ENCODE measurements around the gene BCAT1.
"Not testable (repeated sequence)": the region's sequence is repeated elsewhere in the genome, so short reads cannot be mapped to it uniquely, and the experiment has no call there.

Gene BCAT1

DNA sequence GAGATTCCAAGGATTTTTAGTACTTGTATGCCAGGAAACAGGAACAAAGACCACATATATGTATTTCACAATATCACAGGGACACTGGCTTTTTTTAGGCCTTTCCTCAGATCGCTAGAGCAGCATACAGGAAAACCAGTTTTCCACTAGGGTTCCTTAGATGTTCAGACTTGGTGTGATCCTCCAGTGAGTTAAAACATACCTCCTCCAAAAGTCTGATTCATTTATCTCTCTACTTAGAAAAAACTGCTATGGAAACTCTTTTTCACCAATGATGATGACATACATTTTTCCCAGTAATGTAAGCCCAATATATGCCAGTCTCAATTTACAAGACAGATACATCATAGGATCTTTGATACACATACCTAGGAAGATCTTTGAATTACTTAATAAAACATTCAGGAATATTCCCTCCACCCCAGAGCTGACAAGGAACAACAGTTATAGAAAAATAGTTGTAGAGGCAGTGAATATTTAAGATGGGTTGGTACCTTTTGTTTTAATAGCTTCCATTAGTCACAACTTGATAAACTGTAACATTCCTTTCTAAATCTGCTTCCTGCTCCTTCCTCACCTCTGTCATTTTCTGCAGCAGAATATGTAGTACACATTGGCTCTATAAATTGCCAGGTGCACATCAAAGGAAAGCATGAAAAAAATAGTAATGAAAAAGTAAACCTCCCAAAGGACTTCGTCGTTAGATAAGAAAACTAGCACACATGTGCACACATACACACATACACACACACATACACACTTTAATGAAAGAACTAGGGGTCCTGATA, 27.5 kb downstream of the BCAT1 start:
- peak; percentile 35 for DNase-seq

DNA sequence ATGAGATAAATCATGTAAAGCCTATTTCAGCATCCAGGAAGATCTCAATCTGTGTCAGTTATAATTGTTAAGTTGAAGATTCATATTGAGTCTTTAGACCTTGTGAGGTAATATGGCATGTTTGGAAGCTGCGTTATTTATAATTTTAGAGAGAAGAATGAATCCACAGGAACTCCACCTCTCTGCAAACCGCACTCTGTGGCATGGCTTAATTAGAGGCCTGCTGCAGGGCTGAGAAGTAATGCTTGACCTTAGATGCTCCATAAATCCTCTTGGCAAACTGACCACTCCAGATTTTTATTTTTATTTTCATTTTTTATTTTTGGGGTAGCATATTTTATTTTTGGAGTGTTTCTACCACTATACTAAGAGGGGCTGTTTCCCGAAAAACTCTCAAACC, 28.8 kb downstream of the BCAT1 start:
- no peak for DNase-seq

DNA sequence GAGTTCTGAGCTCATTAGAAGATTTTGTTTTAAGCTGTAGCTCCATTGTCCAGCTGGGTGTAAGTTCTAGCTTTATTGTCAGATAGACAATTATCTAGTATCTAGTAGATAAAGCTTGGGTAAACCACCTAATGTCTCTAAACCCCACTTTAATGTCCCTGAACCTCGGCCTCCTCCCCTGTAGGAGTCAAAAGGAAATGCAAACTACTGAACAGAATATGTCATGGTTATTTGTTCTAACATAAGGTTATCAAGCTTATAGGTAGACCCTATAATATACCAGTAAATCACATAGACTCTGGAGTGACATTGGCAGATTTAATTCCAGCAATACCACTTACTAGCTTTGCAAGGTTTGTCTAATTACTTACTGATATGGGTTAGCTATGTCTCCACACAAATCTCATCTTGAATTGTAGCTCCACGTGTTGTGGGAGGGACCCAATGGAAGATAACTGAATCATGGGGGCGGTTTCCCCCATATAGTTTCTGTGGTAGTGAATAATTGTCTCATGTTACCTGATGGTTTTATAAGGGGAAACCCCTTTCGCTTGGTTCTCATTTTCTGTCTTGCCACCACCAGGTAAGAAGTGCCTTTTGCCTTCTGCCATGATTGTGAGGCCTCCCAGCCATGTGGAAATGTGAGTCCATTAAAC, 29.4 kb downstream of the BCAT1 start:
- peak; percentile 61 for DNase-seq

DNA sequence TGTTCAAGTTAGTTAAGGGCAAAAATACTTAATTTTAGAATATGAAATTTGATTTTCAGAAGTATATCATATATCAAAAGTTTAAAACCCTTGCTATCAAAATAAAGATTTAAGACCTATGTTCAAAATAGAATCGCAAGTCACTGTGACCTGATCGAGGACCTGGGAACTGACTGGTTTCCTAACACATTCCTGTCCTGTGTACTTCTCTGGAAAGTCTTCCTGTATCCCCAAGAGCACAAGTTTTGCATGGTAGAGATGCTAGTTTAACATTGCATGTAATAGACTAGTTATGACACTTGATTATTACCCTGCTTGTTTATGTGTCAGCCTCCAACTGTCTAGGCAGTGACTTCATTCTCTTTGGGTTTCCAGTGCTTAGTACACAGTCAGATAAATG, 30.3 kb downstream of the BCAT1 start:
- no peak for DNase-seq

DNA sequence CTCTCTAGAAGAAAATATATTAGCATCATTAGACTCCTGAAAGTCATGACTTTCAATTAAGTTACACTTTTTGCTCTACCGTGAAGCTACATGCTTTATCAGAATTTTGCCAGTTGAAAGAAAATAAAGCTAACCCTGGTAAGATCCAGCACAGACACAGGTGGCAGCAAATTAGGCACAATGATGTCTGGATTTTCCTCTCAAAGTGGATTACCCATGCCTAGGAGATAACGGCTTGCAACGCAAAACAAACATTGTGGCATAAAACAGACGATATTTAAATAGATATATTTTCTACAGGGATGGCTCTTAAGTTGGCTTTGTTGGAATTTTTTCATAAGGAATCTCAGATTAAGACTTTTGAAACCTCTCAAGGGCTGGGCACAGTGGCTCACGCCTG, 33.4 kb downstream of the BCAT1 start:
- no peak for DNase-seq

DNA sequence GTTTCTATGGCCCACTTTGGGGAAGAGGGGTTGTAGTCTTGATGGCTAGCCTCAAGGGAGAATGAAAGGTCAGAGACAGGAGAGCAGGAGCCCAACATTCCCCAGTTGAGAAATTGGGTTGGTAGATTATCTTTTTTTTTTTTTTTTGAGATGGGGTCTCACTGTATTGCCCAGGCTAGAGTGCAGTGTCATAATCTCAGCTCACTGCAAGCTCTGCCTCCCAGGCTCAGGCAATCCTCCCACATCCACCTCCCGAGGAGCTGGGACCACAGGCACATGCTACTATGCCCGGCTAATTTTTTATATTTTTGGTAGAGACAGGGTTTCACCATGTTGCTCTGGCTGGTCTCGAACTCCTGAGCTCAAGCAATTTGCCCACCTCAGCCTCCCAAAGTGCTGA, 34.9 kb downstream of the BCAT1 start:
- DNase-seq = no peak

DNA sequence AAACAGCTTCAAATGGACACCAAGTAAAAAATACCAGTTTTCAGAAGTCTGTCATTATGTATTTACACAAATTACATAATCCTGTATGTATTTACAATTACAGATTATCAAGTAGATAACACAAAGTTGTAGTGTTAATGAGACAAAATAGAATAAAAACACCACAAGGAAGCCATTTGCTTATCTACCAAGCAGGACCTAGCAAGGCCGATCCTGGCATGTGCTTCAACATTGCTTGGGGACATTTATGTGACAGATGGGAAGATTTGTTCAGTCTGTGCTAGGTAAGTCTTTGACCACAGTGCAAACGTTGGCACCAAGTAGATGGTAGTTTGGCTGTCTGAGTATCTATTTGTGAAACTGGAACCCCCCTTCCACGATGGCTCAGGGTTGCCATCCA, 35.8 kb downstream of the BCAT1 start:
- no peak for DNase-seq

DNA sequence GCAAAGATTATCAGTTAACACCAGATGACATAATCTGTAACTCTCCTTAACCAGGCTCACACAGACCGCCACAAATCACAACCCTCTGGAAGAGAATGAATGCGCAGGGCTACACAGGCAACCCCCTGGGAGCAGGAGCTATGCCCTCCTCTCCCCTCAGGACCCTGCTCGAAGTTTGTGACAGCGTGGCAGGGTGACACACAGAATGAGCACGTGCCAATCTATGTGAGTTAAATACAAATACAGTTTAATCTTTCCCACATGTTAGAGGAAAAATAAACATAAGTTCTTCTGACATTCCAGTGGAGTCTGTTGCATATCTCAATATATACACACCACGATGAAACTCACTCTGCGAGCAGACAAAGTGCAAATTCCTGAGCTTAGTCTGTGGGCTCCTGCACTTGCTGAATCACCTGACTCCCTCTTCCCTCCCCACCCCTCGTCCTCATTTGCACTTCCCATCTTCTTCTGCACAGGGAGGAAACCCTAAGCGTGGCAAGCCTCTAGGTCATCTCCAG, 37.6 kb downstream of the BCAT1 start:
- DNase-seq = no peak

DNA sequence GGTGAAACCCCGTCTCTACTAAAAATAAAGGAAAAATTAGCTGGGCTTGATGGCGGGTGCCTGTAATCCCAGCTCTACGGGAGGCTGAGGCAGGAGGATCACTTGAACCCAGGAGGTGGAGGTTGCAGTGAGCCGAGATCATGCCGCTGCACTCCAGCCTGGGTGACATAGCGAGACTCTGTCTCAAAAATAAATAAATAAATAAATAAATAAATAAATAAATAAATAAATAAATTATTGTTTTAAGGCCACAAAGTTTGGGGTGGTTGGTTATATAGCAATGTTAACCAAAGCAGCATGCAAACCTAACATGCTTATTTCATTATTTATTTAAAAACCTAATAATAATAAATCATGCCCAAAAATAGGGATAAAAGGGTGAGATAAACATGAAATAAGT, 38.7 kb downstream of the BCAT1 start:
- DNase-seq = not testable (repeated sequence)

DNA sequence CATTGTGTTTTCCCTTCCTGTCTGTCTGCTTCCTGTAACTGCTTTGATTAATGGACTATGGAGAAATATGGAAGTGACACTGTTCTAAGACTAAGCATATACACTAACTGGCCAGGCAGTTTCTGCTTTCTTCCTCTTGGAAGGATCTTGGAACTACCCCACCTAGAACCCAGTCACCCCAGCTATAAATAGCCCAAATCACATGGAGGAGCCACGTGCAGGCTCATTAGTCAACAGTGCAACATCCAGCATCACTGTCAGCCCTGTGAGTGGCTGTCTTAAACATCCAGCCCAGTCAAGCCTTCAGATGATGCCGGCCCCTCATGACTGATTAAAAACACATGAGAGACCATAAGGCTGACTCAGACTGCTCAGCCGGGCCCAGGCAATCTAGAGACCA, 39.2 kb downstream of the BCAT1 start:
- no peak for DNase-seq

DNA sequence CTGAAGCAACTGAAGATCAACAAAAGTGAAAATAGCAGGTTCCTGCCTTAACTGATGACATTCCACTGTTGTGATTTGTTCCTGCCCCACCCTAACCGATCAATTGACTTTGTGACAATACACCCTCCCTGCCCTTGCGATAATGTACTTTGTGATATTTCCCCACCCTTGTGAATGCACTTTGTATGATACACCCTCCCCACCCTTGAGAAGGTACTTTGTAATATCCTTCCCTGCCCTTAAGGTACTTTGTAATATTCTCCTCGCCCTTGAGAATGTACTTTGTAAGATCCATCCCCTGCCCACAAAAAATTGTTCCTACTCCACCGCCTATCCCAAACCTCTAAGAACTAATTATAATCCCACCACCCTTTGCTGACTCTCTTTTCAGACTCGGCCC, 41.4 kb downstream of the BCAT1 start:
- no peak for DNase-seq

DNA sequence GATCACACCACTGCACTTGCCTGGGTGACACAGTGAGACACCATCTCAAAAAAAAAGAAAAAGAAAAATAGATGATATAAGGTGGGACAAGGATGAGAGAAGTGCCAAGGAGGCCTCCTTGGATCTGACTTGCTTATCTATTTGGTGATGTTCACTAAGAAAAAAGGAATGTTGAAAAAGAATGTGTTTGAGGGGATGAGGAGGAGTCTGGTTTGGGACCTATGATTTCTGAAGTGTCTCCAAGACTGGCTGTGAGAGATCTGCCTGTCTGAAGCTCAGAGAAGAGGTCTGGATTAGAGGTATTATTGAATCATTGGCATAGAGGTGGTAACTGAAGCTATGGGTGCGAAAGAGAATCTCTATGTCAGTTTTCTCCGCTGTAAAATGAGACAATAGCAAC, 42.8 kb downstream of the BCAT1 start:
- DNase-seq = no peak

DNA sequence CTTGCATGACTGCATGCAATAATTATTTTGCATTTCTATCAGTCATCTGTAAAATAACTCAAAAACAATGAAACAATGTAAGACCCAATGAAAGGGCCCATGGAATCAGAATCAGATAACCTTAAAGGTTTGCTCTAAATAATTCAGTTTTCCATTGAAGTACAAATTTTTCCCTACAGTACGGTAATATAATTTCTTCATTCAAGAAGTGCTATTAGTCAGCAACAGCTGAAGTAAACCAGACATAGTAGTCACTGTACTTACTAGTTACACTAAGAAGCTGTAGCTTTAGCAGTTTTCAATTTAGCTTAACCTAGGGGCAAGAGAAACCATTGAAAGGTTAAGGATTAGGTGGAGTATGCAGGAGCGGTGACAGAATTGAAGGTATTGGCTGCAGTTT, 43.5 kb downstream of the BCAT1 start:
- no peak for DNase-seq

DNA sequence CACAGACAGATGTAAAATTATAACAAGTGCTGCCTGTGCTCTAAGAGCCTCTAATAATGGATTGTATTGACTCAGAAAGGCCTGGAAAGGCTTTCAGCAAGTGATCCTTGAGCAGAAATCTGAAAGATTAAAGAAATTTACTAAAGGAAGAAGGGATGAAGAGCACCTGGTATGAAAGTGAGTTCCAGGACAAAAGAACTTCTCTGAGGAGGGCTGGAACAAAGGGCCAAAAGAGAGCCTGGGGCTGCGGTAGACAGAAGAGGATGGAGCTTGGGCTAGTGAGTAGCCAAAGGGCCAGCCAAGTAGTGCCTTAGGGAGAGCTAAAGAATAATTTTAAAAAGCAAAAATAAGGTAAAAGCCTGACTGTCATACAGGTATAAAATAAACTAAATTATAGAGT, 44.0 kb downstream of the BCAT1 start:
- no peak for DNase-seq

DNA sequence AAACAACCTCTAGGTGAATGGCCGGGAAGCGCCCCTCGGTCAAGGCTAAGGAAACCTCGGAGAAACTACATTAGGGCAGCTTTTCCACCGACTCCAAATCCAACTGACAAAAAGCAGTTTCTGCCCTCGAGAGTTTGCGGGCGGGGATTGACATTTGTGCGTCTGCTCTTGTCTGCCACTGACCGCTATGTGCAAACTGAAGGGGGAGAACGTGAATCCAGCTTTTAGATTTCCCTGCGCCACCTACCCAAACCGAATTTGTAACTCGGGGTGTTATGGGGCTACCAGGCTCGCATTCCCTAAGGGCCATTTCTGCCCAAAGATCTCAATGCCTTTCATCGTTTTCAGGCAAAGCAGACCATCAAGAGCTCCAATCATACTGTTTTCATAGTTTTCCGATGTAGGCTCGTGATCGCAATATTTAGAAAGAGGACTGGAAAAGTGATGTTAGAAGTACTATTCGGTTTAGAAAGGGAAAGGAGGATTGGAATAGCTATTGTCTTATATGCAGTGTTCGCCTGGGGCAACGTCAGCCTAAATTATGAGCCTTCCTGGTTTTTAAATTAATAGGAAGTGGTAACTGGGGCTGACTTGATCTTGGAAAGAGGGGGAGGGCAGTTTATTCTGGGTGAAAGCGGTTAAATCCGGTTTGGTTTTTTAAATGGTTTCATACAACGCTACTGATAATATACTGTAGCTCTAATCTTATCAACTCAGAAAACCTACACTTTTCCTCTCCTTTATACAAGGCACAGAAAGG, 45.4 kb downstream of the BCAT1 start:
- DNase-seq = peak; percentile 47

DNA sequence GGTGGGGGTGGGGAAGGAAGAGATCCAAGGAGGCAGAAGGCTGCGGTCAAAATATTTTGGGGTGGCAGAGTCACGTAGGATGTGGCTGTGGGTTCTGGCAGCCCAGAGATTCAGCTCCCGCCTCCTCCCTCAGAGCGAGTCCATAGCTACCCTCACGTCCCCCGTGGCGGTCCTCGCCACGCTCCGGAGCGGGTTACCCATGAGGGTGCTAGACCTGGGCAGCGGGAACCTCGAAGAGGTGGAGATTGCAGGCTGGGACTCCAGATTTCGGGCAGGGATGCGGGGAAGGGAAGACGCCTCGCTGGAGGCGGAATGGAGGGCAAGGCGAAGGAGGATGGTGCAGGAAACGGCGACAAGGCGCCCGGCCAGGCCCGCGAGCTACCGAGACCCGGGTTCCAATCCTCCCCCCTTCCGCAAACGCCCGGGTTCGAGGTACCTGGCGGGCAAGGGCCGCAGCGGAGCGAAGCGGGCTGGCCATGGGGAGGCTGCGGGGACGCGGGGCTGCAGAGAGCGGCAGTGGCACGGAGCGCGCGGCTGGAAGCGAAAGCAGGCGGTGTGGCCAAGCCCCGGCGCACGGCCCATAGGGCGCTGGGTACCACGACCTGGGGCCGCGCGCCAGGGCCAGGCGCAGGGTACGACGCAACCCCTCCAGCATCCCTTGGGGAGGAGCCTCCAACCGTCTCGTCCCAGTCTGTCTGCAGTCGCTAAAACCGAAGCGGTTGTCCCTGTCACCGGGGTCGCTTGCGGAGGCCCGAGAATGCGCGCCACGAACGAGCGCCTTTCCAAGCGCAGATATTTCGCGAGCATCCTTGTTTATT, 46.2 kb downstream of the BCAT1 start:
- DNase-seq = peak; percentile 78

DNA sequence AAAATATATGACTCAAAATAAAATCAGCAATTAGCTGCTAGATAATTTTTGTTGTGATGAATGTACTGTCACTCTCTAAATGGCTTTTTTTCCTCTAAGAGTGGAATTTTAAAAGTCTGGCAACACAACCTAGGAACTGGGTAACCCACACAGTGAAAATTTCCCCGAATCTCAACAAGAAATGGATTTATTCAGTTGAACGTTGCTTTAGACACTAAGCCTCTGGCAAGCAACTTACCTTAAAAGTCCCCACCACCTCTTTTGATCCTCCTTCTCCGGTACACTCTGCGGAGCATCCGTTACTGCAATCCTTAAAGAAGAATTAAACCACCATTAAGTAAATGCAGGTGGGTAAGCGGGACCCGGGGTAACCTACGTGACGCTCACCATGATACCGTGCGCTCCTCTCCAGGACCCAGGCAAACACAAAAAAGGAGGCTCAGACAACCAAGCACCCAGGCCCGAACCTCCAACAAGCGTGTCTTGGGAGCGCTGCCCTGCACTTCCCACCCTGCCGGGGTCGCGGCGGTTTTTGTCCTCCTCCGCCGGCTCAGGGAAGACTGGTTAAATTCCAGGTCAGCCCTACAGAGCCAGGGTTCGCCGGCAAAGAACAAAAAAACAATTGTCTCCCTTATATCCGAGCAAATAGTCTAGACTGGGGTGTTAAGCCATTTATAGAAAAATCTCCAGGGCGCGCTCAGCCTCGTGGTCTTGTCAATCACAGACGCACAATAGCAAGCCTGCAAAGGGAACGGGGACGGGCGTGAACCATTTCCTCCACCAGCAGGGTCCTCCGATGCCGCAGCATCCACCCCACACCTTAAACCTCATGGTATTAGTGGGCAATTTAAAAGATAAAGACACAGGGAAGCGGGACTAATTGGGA, 47.1 kb downstream of the BCAT1 start:
- peak; percentile 63 for DNase-seq

DNA sequence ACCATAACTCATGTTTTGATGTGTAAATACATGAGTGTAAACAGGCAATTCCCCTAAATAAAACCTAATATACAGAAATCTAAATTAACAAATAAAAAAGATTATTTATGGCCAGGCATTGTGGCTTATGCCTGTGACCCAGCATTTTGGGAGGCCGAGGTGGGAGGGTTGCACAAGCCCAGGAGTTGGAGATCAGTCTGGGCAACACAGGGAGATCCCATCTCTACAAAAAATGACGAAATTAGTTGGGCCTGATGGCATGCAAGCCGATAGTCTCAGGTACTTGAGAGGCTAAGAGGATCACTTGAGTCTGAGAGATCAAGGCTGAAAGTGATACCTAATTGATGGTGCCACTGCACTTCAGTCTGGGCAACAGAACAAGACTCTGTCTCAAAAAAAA, 48.7 kb downstream of the BCAT1 start:
- no peak for DNase-seq

DNA sequence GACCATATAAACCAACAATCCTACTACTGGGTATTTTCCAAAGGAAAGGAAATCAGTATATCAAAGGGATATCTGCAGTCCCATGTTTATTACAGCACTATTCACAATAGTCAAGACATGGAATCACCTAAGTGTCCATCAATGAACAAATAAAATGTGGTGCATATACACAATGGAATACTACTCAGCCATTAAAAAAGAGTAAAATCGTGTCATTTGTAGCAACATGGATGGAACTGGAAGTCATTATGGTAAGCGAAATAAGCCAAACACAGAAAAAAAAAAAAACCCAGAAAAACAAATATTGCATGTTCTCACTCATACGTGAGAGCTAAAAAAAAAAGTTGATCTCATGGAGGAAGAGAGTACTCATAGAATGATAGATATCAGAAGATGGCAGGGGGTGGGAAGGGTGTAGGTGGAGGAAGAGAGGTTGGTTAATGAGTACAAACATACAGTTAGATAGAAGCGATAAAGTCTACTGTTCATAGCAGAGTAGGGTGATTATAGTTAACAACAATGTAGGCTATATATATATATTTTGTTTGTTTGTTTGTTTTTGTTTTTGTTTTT, 49.3 kb downstream of the BCAT1 start:
- DNase-seq = peak; percentile 37

DNA sequence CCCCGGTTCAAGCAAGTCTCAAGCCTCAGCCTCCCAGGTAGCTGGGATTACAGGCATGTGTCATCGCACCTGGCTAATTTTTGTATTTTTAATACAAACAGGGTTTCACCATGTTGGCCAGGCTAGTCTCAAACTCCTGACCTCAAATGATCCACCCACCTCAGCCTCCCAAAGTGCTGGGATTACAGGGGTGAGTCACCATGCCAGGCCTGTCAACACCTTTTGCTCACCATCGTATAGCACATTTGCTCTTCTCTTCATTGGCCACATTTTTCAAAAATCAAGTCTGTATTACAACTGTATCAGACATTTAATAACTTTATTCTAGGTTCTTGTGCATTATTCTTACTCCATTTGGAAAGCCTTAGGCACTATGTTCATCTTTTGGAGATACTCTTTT, 50.3 kb downstream of the BCAT1 start:
- no peak for DNase-seq

DNA sequence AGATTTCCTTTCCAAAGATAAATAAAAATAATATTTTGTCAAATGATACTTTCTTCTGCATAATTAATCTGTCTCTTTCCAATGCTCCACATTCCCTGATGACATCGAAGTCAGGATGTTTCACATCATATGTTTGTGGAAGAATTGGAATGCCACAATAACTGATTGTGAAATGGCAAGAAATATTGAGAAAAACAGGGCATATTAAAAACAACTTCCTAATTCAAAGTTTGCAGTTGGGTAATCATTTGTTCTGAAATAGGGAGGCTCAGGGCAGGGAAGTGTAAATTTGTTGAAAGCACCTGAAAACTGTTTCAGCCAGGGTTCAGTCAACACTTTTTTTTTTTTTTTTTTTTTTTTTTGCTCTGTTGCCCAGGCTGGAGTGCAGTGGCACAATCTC, 50.7 kb downstream of the BCAT1 start:
- no peak for DNase-seq

DNA sequence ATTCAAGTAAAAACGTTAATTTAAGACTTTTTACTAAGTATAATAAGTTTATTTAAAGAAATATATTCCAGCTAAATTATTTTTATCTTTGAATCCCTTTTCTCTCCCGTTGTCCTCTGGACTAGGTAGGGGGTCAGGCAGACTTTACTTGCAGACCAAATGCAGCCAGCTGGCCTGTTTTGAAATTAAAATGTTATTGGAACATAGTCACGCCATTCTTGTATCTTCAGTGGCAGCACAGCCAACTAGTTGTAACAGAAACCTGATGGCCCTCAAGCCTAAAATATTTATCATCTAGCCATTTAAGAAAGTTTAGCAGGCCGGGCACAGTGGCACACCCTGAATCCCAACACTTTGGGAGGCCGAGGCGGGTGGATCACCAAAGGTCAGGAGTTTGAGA, 52.7 kb downstream of the BCAT1 start:
- no peak for DNase-seq

Data from activated CD4-positive, alpha-beta T cell treated with anti-CD3 and anti-CD28 coated beads, Interleukin-2, Interleukin-6, amounts not matched to agents 100 ng/mL and 50 ng/mL, durations not matched to agents 16 hours and 8 hours (primary cell).